HG03575 (cell line): Measurements from ENCODE around the gene DUSP9.
"Not testable (repeated sequence)": the region's sequence is repeated elsewhere in the genome, so short reads cannot be mapped to it uniquely, and the experiment has no call there.

ENCODE experiments used
- ATAC-seq: cut with Tn5 transposase; IDR thresholded peaks from one replicate; pipeline ENCODE4 v1.9.1; 2021; ENCODE audit not compliant: unreplicated experiment, insufficient number of reproducible peaks, low FRiP score; ENCODE audit errors: extremely low read depth

Gene DUSP9

DNA sequence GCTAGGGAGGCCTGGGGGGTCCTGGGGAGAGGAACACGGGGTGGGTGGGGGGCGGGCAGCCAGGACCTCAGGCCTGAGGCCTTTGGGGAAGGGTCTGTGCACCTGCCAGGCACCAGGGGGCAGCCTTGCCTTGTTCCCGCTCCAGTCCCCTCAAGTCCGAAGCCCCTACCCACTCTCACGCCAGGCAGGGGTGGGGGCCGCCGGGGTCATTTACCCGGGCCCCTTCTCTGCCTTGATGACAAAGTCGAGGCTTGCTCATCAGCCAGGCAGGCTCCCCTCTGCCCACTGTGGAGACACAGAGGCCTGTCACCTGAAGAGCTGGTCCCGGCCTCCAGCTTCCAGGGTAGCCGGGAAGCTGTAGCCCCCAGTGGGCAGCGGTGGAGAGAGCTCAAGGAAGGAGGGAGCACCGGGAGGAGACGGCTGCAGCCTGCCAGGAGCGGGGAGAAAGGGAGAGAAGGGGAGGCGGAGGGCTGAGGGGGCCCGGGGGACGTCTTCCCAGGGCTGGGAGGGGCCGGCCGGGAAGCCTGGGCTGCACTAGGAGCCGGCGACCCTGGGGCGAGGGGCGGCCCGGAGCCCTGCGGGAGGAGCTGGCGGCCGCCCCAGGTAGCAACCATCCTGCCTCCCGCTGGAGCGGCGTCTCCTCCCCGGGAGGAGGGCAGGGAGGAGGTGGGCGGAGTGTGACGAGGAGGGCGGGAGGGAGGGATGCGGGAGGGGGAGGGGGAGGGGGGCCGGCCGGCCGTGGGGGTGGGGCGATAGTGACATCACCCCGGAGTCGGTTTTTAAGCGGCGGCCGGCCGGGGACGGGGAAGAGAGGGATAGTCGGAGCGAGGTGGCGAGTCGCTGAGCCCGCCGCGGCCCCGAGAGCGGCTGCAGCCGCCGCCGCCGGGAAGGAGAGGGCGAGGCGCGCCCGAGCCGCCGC lies 40.4 kb downstream of the DUSP9 start, which contains the start of gene SLC6A8:
Gene SLC6A8 (plus strand): TSS at position 806 of the 919 bp plus-strand sequence. CDS start 649 bp downstream, outside the sequence.
- no peak for ATAC-seq

DNA sequence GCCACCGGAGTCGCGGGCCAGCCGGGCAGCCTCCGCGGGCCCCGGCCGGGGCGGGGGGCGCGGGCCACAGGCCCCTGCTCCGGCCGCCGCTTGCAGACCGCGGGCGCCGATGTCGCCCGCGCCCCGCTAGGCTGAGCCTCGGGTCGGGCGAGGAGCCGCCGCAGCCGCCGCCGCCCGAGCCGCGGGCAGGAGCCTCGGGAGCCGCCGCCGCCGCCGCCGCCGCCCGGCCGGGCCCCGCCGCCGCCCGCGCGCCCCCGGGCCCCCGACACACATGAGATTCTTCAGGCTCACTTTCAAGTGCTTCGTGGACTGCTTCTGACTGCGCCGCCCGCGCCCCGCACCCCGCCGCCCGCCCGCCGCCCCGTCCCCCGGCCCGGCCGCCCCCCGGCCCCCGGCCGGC lies 41.1 kb downstream of the DUSP9 start:
- ATAC-seq = no peak

DNA sequence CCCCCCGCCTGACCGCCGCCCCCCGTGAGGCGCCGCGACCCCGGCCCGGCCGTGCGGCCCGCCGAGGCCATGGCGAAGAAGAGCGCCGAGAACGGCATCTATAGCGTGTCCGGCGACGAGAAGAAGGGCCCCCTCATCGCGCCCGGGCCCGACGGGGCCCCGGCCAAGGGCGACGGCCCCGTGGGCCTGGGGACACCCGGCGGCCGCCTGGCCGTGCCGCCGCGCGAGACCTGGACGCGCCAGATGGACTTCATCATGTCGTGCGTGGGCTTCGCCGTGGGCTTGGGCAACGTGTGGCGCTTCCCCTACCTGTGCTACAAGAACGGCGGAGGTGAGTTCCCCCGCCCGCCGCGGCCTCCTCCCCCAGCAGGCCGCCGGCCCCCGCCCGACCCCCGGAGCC lies 41.5 kb downstream of the DUSP9 start:
- ATAC-seq = no peak

DNA sequence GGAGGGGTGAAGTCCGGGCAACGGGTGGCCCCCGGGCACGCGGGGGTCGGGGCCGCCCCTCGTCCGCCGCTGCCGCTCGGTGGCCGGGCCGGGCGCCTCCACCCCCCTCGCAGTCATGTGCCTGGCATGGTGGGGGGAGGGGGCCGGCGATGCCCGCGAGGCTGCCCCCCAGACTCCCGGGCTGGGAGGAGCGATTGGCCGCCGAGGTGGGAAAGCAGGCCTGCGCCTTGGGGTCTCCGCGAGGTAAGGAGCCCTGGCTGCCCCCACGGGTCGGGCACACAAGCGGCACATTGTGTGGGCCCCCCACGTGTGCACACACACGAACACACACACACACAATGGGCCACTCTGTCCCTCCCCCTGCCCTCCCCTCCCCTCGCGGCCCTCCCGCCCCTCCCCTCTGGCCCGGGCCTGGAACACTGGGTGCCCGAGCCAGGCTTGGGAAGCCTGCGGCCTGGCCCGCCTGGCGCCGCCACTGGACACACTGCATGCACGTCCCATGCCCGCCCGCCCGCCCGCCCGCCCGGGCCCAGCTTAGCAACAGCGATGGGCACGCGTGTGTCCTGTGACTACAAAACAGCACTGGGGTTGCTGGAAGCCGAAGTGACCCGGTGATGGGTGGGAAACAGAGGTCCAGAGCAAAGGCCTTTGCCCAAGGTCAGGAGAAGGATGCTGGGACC lies 42.0 kb downstream of the DUSP9 start:
- no peak for ATAC-seq

GRCh38 chrX:153689654-153690465 lies 42.9 kb downstream of the DUSP9 start:
- no peak for ATAC-seq

- no peak for ATAC-seq
Measured at GRCh38 chrX:153690466-153690865, 43.5 kb downstream of the DUSP9 start.

DNA sequence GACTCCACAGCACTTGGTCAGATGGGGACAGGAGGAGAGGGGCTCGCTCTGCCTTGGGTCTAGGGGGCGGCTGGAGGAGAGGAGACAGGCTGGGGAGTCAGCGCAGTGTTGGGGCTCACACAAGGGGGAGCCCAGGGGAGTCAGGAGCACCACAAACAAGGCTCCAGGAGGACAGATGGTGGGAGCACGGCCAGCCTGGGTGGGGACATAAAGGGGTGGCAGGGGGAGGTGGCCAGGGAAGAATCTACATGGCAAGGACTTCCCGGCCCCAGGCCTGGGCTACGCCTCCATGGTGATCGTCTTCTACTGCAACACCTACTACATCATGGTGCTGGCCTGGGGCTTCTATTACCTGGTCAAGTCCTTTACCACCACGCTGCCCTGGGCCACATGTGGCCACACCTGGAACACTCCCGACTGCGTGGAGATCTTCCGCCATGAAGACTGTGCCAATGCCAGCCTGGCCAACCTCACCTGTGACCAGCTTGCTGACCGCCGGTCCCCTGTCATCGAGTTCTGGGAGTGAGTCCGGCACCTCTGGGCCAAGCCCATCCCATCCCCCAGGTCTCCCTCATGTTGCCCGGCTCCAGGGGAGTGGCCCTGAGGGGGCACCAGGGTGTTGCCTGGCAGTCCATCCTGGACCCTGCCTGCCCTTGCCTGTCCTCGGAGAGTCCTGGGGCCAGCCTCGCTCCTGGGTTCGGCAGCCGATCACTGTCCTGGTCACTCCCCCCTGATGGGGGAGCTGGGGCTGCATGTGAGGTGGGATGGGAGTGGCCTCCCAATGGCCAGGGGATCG lies 44.2 kb downstream of the DUSP9 start:
- not testable (repeated sequence) for ATAC-seq

GRCh38 chrX:153692003-153692402 lies 45.0 kb downstream of the DUSP9 start:
- ATAC-seq = no peak

DNA sequence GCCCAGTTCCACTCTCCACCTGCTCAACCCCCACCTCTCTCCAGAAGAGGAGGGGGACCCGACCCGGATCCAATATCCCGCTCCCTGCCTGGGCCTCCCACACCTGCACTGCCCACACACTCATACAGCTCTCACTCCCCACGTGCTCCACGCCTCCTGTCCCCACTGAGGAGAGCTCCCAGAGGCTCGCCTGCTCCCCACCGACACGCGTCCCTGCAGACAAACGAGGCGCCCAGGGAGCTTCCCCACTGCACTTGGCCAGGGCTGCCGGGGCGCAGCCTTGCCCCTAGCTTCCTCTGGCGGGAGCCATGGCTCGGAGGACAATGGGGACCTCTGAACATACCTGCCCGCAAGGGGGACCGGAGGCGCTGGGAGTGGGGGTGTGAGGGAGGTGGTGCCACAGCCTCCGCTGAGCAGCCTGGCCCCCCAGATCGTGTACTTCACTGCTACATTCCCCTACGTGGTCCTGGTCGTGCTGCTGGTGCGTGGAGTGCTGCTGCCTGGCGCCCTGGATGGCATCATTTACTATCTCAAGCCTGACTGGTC lies 45.7 kb downstream of the DUSP9 start:
- no peak for ATAC-seq

DNA sequence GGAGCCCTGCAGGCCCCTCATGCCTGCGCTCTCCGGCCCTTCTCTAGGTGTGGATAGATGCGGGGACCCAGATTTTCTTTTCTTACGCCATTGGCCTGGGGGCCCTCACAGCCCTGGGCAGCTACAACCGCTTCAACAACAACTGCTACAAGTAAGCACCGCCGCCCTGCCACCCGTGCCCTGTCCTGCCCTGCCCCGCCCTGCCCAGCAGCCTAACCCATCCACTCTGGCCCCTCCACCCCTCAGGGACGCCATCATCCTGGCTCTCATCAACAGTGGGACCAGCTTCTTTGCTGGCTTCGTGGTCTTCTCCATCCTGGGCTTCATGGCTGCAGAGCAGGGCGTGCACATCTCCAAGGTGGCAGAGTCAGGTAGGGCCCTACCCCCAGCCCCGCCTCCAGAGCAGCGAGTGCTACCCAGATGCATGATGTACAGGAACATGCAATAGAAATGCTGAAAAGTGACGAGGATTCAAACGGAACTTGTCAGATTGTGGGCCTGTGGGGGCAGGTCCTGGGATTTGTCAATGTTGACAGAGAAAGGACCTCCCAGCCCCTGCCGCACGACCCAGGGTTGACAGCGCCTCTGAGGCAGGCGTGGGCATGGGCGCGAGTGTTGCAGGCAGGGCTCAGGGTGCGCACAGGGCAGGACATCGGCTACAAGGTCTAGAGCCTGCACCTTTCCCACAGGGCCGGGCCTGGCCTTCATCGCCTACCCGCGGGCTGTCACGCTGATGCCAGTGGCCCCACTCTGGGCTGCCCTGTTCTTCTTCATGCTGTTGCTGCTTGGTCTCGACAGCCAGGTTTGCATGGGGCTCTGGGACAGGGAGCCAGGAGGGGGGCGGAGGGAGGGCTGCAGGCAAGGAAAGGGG lies 46.4 kb downstream of the DUSP9 start:
- no peak for ATAC-seq

GRCh38 chrX:153694256-153694655 lies 47.3 kb downstream of the DUSP9 start:
- ATAC-seq = not testable (repeated sequence)

DNA sequence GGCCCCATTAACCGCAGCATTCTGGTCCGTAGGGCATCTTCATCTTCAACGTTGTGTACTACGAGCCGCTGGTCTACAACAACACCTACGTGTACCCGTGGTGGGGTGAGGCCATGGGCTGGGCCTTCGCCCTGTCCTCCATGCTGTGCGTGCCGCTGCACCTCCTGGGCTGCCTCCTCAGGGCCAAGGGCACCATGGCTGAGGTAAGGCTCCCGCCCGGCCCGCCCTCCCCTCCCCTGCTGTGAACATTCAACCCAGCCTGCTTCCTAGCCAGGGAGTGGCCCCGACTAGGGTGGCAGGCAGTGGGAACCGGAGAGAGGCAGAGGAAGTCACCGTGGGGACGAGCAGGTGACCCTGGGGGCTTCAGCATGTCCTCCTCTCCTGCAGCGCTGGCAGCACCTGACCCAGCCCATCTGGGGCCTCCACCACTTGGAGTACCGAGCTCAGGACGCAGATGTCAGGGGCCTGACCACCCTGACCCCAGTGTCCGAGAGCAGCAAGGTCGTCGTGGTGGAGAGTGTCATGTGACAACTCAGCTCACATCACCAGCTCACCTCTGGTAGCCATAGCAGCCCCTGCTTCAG lies 47.8 kb downstream of the DUSP9 start:
- no peak for ATAC-seq

DNA sequence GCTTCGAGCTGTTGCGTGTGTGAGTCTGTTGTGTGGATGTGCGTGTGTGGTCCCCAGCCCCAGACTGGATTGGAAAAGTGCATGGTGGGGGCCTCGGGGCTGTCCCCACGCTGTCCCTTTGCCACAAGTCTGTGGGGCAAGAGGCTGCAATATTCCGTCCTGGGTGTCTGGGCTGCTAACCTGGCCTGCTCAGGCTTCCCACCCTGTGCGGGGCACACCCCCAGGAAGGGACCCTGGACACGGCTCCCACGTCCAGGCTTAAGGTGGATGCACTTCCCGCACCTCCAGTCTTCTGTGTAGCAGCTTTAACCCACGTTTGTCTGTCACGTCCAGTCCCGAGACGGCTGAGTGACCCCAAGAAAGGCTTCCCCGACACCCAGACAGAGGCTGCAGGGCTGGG lies 49.1 kb downstream of the DUSP9 start:
- no peak for ATAC-seq

DNA sequence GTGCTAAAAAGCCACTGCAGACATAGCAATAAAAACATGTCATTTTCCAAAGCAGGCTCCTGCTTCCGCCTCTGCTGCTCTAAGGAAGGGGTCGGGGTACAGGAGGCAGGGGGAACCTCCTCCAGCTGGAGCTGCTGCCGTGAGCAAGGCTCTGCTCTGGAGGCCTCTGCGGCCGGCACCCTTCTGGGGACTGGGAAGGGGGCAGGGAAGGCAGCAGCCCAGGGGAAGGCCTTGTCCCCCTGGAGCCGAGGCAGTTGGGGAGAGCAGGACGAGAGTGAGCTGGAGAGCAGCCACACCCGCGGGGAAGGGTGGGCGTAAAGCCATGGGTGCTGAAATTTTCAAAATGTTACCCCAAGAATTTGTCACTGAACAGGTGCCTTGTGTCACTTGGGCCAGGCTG lies 49.5 kb downstream of the DUSP9 start:
- not testable (repeated sequence) for ATAC-seq

DNA sequence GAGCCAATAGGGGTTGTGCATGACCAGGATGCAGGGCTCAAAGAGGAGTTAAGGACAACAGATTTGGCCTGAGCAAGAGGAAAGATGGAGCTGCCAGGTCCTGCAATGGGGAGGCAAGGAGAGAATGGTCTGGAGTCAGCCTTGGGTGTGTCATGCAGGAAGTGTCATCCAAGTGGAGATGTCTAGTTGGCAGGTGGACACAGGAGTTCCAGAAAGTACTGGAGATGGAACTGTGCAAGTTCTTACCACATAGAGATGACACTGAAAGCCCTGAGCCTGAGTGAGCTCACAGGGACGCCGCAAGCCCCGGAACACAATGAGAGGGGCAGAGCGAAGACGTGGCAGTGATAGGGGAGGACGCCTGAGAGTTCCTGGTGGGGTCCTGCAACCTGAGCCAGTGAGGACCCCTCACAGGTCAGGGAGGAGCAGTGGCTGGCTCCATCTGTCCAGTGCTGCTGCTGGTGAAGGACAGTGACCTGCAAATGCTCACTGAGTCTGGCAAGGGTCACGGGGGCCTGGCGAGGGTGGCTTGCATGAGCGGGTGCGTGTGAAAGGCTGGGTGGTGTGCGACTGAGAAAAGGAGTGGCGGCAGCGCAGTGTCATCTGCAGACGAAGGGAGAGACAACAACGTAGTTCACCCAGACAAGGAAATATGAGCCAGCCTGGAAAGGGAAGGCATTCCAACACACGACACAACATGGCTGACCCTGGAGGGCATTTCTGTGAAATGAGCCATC lies 50.2 kb downstream of the DUSP9 start:
- ATAC-seq = not testable (repeated sequence)
